Lung microvascular endothelial cell (primary cell): Measurements from ENCODE around the gene PAX8. TPM values are rescaled to one million over a fixed set of nuclear protein-coding genes. Genes with fewer than 3 reads are reported as not detected.

Source experiments
- DNase-seq, 2 donors: peaks; one replicate each; pipeline versions ENCODE4 v3.0.0 to v3.0.0-alpha.2; 2010; ENCODE audit warnings: low read depth in 2 of 2
- total RNA-seq: library from RNA; depleted of rRNA; stranded (reverse); fragments of >200 nt; gene quantifications from 2 replicates; pipeline ENCODE4 v1.2.1, GENCODE V29; 2014

PAX8 gene
- total RNA-seq, 1 donor from 2014 or later = under 0.01 TPM

- no peak for DNase-seq
Measured at GRCh38 chr2:113268621-113269360, 9.9 kb downstream of the PAX8 start.

- DNase-seq = no peak
Measured at GRCh38 chr2:113266431-113266830, 12.3 kb downstream of the PAX8 start.

GRCh38 chr2:113264713-113265403, 13.9 kb downstream of the PAX8 start:
- no peak for DNase-seq

GRCh38 chr2:113263546-113263945, 15.2 kb downstream of the PAX8 start:
- no peak for DNase-seq

- DNase-seq = no peak
Measured at GRCh38 chr2:113260991-113261390, 17.7 kb downstream of the PAX8 start.

- no peak for DNase-seq
Measured at GRCh38 chr2:113258471-113259147, 20.1 kb downstream of the PAX8 start.

- DNase-seq = peak in 1 of 2 donors; percentile 14
Measured at GRCh38 chr2:113257516-113258264, 21.0 kb downstream of the PAX8 start.

GRCh38 chr2:113255140-113256070, 23.3 kb downstream of the PAX8 start:
- DNase-seq = peak in 1 of 2 donors; percentile 56

- no peak for DNase-seq
Measured at GRCh38 chr2:113253453-113253852, 25.3 kb downstream of the PAX8 start.

GRCh38 chr2:113252047-113252590, 26.6 kb downstream of the PAX8 start:
- no peak for DNase-seq

GRCh38 chr2:113251118-113251517, 27.6 kb downstream of the PAX8 start:
- peak in 1 of 2 donors; percentile 20 for DNase-seq

GRCh38 chr2:113248997-113249770, 29.5 kb downstream of the PAX8 start:
- peak; percentile 83 to 88 for DNase-seq

GRCh38 chr2:113246606-113247005, 32.1 kb downstream of the PAX8 start:
- DNase-seq = no peak

GRCh38 chr2:113245276-113245711, 33.4 kb downstream of the PAX8 start:
- DNase-seq = no peak

GRCh38 chr2:113242327-113242726, 36.4 kb downstream of the PAX8 start:
- no peak for DNase-seq

GRCh38 chr2:113240915-113241911, 37.5 kb downstream of the PAX8 start:
- peak; percentile 84 to 95 for DNase-seq

- peak; percentile 85 to 92 for DNase-seq
Measured at GRCh38 chr2:113240150-113240914, 38.4 kb downstream of the PAX8 start.
